A549 (cell line): Measurements from ENCODE around the gene OSBPL3. TPM values are rescaled to one million over a fixed set of nuclear protein-coding genes. Genes with fewer than 3 reads are reported as not detected.

Source experiments
- ATAC-seq, 2 experiments: fragments of 200-7000 bp in 1 of 2; fragments of >200 bp in 1 of 2; cut with Nextera tagmentation in 1 of 2; cut with Tn5 transposase in 1 of 2; 3 replicates each; pipeline versions ENCODE4 v1.8.0 to v1.9.1; 2018 to 2020; ENCODE audit warnings: mild to moderate bottlenecking in 1 of 2, moderate library complexity in 1 of 2
- CTCF ChIA-PET: fragments of 300-600 bp; sonication (Branson Sonifier 250); formaldehyde crosslinking; extraction: SDS; loops from one replicate; lab custom pipeline; 2021; ENCODE audit warnings: antibody characterized with exemption, inconsistent platforms; lab: Yijun Ruan, JAX
- POLR2A ChIA-PET: fragments of 350-600 bp; formaldehyde crosslinking; extraction: SDS; loops from one replicate; lab custom pipeline; 2021; ENCODE audit warnings: antibody characterized with exemption, inconsistent platforms; lab: Yijun Ruan, JAX
- DNase-seq, 2 experiments: peaks; one replicate each; pipeline versions ENCODE4 v3.0.0 to v3.0.0-alpha.2; 2011 to 2016; ENCODE audit warnings: low read depth in 1 of 2, low spot score in 1 of 2
- FAIRE-seq: peaks from 2 replicates; lab custom pipeline; 2011; peaks lifted over from hg19 to GRCh38; lab: Jason Lieb, UNC
- H3K27ac ChIP-seq, 2 experiments: fragments of >200 bp; sonication (Bioruptor Twin); formaldehyde crosslinking; 3 replicates each; pipeline ENCODE4 v1.5.1; 2016 to 2017
- H3K4me1 ChIP-seq: fragments of >200 bp; sonication (Bioruptor Twin); formaldehyde crosslinking; 3 replicates; pipeline ENCODE4 v1.6.1; 2016
- H3K4me2 ChIP-seq: fragments of >200 bp; sonication (Bioruptor Twin); formaldehyde crosslinking; 3 replicates; pipeline ENCODE4 v1.6.1; 2016
- H3K4me3 ChIP-seq: fragments of >200 bp; sonication (Bioruptor Twin); formaldehyde crosslinking; 3 replicates; pipeline ENCODE4 v1.5.1; 2016
- H3K9me3 ChIP-seq: fragments of >200 bp; sonication (Bioruptor Twin); formaldehyde crosslinking; 3 replicates; pipeline ENCODE4 v1.6.1; 2016
- ATOH8 ChIP-seq: fragments of 250-450 bp; sonication (Bioruptor Pico); IDR thresholded peaks from 2 replicates; pipeline ENCODE4 v1.5.0; 2020; ENCODE audit warnings: low read depth, mild to moderate bottlenecking, moderate library complexity
- BCL3 ChIP-seq: fragments of >200 bp; sonication (Bioruptor Twin); formaldehyde crosslinking; IDR thresholded peaks from 3 replicates; pipeline ENCODE4 v1.6.1; 2016
- BHLHE40 ChIP-seq: IDR thresholded peaks from 2 replicates; pipeline ENCODE4 v1.6.1; 2012; ENCODE audit warnings: low read depth, low read length, inconsistent platforms
- CHD2 ChIP-seq: fragments of 150-350 bp; IDR thresholded peaks from 2 replicates; pipeline ENCODE4 v1.6.1; 2014; ENCODE audit warnings: low read length; ENCODE audit not compliant: partially characterized antibody
- CHD4 ChIP-seq: fragments of 200-600 bp; sonication (generic); IDR thresholded peaks from 2 replicates; pipeline ENCODE4 v1.6.1; 2016; ENCODE audit warnings: antibody characterized with exemption, mild to moderate bottlenecking, borderline replicate concordance
- EHMT2 ChIP-seq: fragments of 200-600 bp; sonication (generic); IDR thresholded peaks from 2 replicates; pipeline ENCODE4 v1.6.1; 2016; ENCODE audit warnings: antibody characterized with exemption, low read depth, mild to moderate bottlenecking, moderate library complexity
- ESRRA ChIP-seq: fragments of 150-350 bp; IDR thresholded peaks from 2 replicates; pipeline ENCODE4 v1.6.1; 2014; ENCODE audit warnings: mild to moderate bottlenecking, low read length, borderline replicate concordance
- FOXS1 ChIP-seq: fragments of 250-450 bp; sonication (Bioruptor Pico); IDR thresholded peaks from 2 replicates; pipeline ENCODE4 v1.5.0; 2020; ENCODE audit warnings: mild to moderate bottlenecking, moderate library complexity
- HES2 ChIP-seq: fragments of >200 bp; sonication (Bioruptor Twin); formaldehyde crosslinking; IDR thresholded peaks from 2 replicates; pipeline ENCODE4 v1.6.1; 2016
- HMGXB4 ChIP-seq: fragments of 250-450 bp; sonication (Bioruptor Pico); IDR thresholded peaks from 2 replicates; pipeline ENCODE4 v1.5.0; 2021; ENCODE audit warnings: mild to moderate bottlenecking, moderate library complexity, borderline replicate concordance
- HOXB5 ChIP-seq: fragments of 250-450 bp; sonication (Bioruptor Pico); IDR thresholded peaks from 2 replicates; pipeline ENCODE4 v1.5.0; 2020; ENCODE audit warnings: mild to moderate bottlenecking, moderate library complexity
- JUN ChIP-seq, 2 experiments: fragments of >200 bp; sonication (Bioruptor Twin); formaldehyde crosslinking; IDR thresholded peaks; 2 replicates in 1 of 2; 3 replicates in 1 of 2; pipeline ENCODE4 v1.6.1; 2016 to 2017
- MYC ChIP-seq: IDR thresholded peaks from 2 replicates; pipeline ENCODE4 v1.6.1; 2012; ENCODE audit warnings: mild to moderate bottlenecking, inconsistent platforms, low read length, improper control_type of control experiment, borderline replicate concordance
- NFE2L2 ChIP-seq: fragments of 150-350 bp; conservative IDR thresholded peaks from 2 replicates; pipeline ENCODE4 v1.6.1; 2014; ENCODE audit warnings: low read length
- NR3C1 ChIP-seq: fragments of >200 bp; sonication (Bioruptor Twin); formaldehyde crosslinking; IDR thresholded peaks from 3 replicates; pipeline ENCODE4 v1.6.1; 2017
- POLR2A ChIP-seq: IDR thresholded peaks from 2 replicates; pipeline ENCODE4 v1.6.1; 2012; ENCODE audit warnings: mild to moderate bottlenecking, low read length
- REST ChIP-seq: fragments of 200-600 bp; sonication (generic); IDR thresholded peaks from 2 replicates; pipeline ENCODE4 v1.6.1; 2016; ENCODE audit warnings: antibody characterized with exemption, mild to moderate bottlenecking, moderate library complexity
- RFX5 ChIP-seq: fragments of 450-650 bp; IDR thresholded peaks from 2 replicates; pipeline ENCODE4 v1.7.1; 2014; ENCODE audit warnings: antibody characterized with exemption, mild to moderate bottlenecking, moderate library complexity
- ZC3H11A ChIP-seq: fragments of 450-650 bp; IDR thresholded peaks from 2 replicates; pipeline ENCODE4 v1.6.1; 2014; ENCODE audit warnings: antibody characterized with exemption, mild to moderate bottlenecking
- WGBS: methylation state at CpG from one replicate; pipeline ENCODE4 v1.1.6; 2017; ENCODE audit errors: missing lambda C conversion rate; 5-methylcytosine and 5-hydroxymethylcytosine counted together
- polyA plus RNA-seq, 4 experiments: library from polyadenylated mRNA; depleted of rRNA in 3 of 4; stranded (reverse); fragments of >200 nt; fragmentation: RNase III in 1 of 4; extraction: RNeasy Plus Mini Kit Qiagen cat#74134 plus additional on column Dnase treatment in 1 of 4; gene quantifications; 2 replicates in 3 of 4; 3 replicates in 1 of 4; pipeline ENCODE4 v1.2.3, GENCODE V29; 2011 to 2017

OSBPL3 gene
- polyA plus RNA-seq, 2 of the 4 experiments (the other 2 are of a cell fraction), result 10.9 to 17.4 TPM

GRCh38 chr7:24916463-24917040 lies 63.4 kb downstream of the OSBPL3 start:
- FAIRE-seq, result no peak

GRCh38 chr7:24914465-24914859 lies 65.5 kb downstream of the OSBPL3 start:
- ChIA-PET CTCF (interaction anchor here (0.6 to 0.8 kb wide), 2 partner anchors 12 to 13 kb away, joined by 3 to 4 read pairs; no protein-coding TSS in a partner anchor), POLR2A (no interaction called here)
- no peak overlapping the region for H3K27ac ChIP-seq
- 11% methylated on average over 1 of the region's 1 CpG for WGBS
- no peak for DNase-seq
- no peak for ATAC-seq
- TF ChIP-seq EHMT2 (no peak), ESRRA (no peak), HMGXB4 (no peak), CHD4 (no peak), MYC (no peak), JUN (IDR thresholded peaks at IDR 0.05) (no peak), NR3C1 (no peak)
- no peak overlapping the region for H3K4me2 ChIP-seq
- H3K4me1 ChIP-seq, result no peaks in the 10 kb centered on the region
- no peaks in the 10 kb centered on the region for H3K9me3 ChIP-seq
- FAIRE-seq, result no peak
- H3K4me3 ChIP-seq, result no peak overlapping the region

More at GRCh38 chr7:24916463-24917040, 63.4 kb downstream of the OSBPL3 start:
- WGBS, result 84% methylated on average over 4 of the region's 4 CpGs
- Histone ChIP-seq H3K9me3 (no peaks in the 10 kb centered on the region), H3K4me2 (no peak overlapping the region), H3K4me1 (peaks cover 5% of the 10 kb centered on the region; the same call in 2 of the 3 replicates), H3K27ac (no peak overlapping the region), H3K4me3 (no peak overlapping the region)
- no peak for DNase-seq
- TF ChIP-seq NFE2L2, result no peak
- no peak for TF ChIP-seq CHD2
- no peak for TF ChIP-seq MYC
- no peak for TF ChIP-seq HOXB5 (CRISPR knock-in tag)
- no peak for TF ChIP-seq POLR2A
- TF ChIP-seq RFX5, result no peak
- TF ChIP-seq HES2, result no peak
- TF ChIP-seq ZC3H11A, result no peak
- TF ChIP-seq BCL3, result no peak
- no peak for TF ChIP-seq ATOH8 (CRISPR knock-in tag)
- TF ChIP-seq REST, result no peak
- no peak for TF ChIP-seq BHLHE40
- no peak for TF ChIP-seq FOXS1 (CRISPR knock-in tag)
- CTCF ChIA-PET, result no interaction called here
- ATAC-seq, result no peak
- POLR2A ChIA-PET, result no interaction called here
